ENCODE measurements around the gene TENT5C.

Gene TENT5C

DNA sequence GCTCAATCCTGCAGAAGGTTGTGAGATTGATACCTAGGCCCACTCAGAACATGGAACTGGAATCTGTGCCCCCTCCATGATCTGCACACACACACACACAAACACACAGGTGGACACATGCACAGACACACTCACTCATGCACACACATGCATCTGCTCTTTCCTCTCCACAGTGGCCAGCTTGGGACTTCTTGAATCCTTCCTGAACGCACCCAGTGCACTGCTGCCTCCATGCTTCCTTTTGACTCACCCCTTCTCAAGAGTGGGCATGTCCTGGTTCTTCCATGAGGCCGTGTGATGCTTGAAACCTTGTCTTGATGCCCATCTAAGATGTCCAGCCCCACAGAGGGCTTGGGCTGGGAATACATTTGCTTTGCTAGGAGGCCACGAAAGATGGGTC, 25.4 kb upstream of the TENT5C start:
- no peak overlapping the region for H3K4me3 ChIP-seq (replicated peaks; ENCODE audit: insufficient read depth, low read length)
- H3K27ac ChIP-seq (replicated peaks), result no peak overlapping the region
- H3K27me3 ChIP-seq (ENCODE audit: insufficient read depth, poor library complexity, severe bottlenecking), result no peaks in the 10 kb centered on the region
- no peak for DNase-seq (ENCODE audit: low read depth in 1 of 2, low spot score in 1 of 2)
- TF ChIP-seq, protein P1, sequence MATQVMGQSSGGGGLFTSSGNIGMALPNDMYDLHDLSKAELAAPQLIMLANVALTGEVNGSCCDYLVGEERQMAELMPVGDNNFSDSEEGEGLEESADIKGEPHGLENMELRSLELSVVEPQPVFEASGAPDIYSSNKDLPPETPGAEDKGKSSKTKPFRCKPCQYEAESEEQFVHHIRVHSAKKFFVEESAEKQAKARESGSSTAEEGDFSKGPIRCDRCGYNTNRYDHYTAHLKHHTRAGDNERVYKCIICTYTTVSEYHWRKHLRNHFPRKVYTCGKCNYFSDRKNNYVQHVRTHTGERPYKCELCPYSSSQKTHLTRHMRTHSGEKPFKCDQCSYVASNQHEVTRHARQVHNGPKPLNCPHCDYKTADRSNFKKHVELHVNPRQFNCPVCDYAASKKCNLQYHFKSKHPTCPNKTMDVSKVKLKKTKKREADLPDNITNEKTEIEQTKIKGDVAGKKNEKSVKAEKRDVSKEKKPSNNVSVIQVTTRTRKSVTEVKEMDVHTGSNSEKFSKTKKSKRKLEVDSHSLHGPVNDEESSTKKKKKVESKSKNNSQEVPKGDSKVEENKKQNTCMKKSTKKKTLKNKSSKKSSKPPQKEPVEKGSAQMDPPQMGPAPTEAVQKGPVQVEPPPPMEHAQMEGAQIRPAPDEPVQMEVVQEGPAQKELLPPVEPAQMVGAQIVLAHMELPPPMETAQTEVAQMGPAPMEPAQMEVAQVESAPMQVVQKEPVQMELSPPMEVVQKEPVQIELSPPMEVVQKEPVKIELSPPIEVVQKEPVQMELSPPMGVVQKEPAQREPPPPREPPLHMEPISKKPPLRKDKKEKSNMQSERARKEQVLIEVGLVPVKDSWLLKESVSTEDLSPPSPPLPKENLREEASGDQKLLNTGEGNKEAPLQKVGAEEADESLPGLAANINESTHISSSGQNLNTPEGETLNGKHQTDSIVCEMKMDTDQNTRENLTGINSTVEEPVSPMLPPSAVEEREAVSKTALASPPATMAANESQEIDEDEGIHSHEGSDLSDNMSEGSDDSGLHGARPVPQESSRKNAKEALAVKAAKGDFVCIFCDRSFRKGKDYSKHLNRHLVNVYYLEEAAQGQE (IDR thresholded peaks at IDR 0.05; ENCODE audit: insufficient replicate concordance, low read depth), result no peak
- TF ChIP-seq SPI1 (IDR thresholded peaks at IDR 0.05; ENCODE audit: borderline replicate concordance, low read depth) (no peak), POLR2AphosphoS5 (IDR thresholded peaks at IDR 0.05; ENCODE audit: low read depth) (no peak), GABPA (IDR thresholded peaks at IDR 0.05; ENCODE audit: low read depth) (no peak)
- TF ChIP-seq, protein P2, sequence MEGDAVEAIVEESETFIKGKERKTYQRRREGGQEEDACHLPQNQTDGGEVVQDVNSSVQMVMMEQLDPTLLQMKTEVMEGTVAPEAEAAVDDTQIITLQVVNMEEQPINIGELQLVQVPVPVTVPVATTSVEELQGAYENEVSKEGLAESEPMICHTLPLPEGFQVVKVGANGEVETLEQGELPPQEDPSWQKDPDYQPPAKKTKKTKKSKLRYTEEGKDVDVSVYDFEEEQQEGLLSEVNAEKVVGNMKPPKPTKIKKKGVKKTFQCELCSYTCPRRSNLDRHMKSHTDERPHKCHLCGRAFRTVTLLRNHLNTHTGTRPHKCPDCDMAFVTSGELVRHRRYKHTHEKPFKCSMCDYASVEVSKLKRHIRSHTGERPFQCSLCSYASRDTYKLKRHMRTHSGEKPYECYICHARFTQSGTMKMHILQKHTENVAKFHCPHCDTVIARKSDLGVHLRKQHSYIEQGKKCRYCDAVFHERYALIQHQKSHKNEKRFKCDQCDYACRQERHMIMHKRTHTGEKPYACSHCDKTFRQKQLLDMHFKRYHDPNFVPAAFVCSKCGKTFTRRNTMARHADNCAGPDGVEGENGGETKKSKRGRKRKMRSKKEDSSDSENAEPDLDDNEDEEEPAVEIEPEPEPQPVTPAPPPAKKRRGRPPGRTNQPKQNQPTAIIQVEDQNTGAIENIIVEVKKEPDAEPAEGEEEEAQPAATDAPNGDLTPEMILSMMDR (IDR thresholded peaks at IDR 0.05; ENCODE audit: insufficient read depth, low read length), result no peak

DNA sequence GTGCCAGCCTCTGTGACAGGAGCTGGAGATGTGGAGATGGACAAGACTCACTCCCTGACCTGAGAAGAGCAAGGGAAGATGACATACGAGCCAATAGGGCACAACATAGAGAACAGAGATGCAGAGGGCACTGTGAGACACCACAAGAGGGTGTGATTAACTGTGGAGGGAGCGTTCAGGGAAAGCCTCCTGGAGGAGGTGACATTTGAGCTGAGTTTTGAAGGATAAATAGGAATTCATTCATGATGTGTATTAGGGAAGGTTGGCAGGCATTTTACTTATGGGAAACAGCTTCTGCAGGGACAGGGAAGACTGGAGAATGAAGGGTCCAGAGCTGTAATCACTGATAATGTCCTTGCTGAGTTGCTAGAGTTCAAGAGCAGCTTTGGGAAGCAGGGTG, 25.0 kb upstream of the TENT5C start:
- no peak for TF ChIP-seq SPI1 (IDR thresholded peaks at IDR 0.05; ENCODE audit: borderline replicate concordance, low read depth)
- TF ChIP-seq GABPA (IDR thresholded peaks at IDR 0.05; ENCODE audit: low read depth), result no peak
- TF ChIP-seq, protein P1 (IDR thresholded peaks at IDR 0.05; ENCODE audit: insufficient replicate concordance, low read depth), result no peak
- no peak for TF ChIP-seq POLR2AphosphoS5 (IDR thresholded peaks at IDR 0.05; ENCODE audit: low read depth)
- TF ChIP-seq, protein P2 (IDR thresholded peaks at IDR 0.05; ENCODE audit: insufficient read depth, low read length), result no peak
- DNase-seq (ENCODE audit: low read depth in 1 of 2, low spot score in 1 of 2), result no peak
- Histone ChIP-seq H3K27me3 (ENCODE audit: insufficient read depth, poor library complexity, severe bottlenecking) (no peaks in the 10 kb centered on the region), H3K27ac (replicated peaks) (no peak overlapping the region), H3K4me3 (replicated peaks; ENCODE audit: insufficient read depth, low read length) (no peak overlapping the region)

DNA sequence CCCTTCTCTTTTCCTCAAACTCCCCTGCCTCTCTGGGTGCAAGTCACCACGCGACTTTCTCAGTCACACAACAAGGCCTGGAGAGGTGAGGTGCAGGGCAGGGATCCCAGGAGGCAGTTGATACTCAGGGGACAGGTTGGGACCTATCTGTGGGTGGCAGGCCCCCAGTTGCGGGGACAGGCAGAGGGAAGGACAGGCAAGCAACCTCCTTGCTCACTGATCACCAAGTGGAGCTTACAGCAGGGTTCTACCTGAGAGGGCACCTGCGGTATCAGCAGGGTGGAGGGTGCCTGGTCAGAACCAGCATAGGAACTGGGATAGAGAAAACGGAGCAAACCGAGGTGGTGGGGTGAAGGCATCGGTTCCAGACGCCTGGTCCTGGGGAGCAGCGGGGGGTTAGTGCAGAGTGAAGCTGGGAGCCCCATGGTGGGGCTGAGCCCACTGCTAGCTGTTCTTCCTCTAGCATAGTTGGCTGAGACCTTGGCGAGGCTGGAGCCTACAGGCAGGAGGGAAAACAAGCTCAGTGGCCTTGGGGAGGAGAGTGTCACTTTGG, 24.4 kb upstream of the TENT5C start:
- Histone ChIP-seq H3K27ac (replicated peaks) (no peak overlapping the region), H3K27me3 (ENCODE audit: insufficient read depth, poor library complexity, severe bottlenecking) (no peaks in the 10 kb centered on the region), H3K4me3 (replicated peaks; ENCODE audit: insufficient read depth, low read length) (no peak overlapping the region)
- DNase-seq (ENCODE audit: low read depth in 1 of 2, low spot score in 1 of 2), result no peak
- TF ChIP-seq, protein P2 (IDR thresholded peaks at IDR 0.05; ENCODE audit: insufficient read depth, low read length), result no peak
- TF ChIP-seq, protein P1 (IDR thresholded peaks at IDR 0.05; ENCODE audit: insufficient replicate concordance, low read depth), result no peak
- no peak for TF ChIP-seq GABPA (IDR thresholded peaks at IDR 0.05; ENCODE audit: low read depth)
- no peak for TF ChIP-seq POLR2AphosphoS5 (IDR thresholded peaks at IDR 0.05; ENCODE audit: low read depth)
- TF ChIP-seq SPI1 (IDR thresholded peaks at IDR 0.05; ENCODE audit: borderline replicate concordance, low read depth), result no peak
